SK-N-DZ (cell line): ENCODE measurements around the gene PKD2L2.
"Not testable (repeated sequence)": the region's sequence is repeated elsewhere in the genome, so short reads cannot be mapped to it uniquely, and the experiment has no call there.

Source experiments
- DNase-seq: peaks from one replicate; pipeline ENCODE4 v3.0.0-alpha.2; 2015; ENCODE audit warnings: low spot score

Gene PKD2L2

GRCh38 chr5:137954131-137954879 is 65.0 kb downstream of the PKD2L2 start:
- no peak for DNase-seq

GRCh38 chr5:137957948-137958347 is 68.7 kb downstream of the PKD2L2 start:
- no peak for DNase-seq

- no peak for DNase-seq
Measured at GRCh38 chr5:137959488-137959887, 70.2 kb downstream of the PKD2L2 start.

- no peak for DNase-seq
Measured at GRCh38 chr5:137960141-137960540, 70.9 kb downstream of the PKD2L2 start.

GRCh38 chr5:137960819-137961218 is 71.6 kb downstream of the PKD2L2 start:
- no peak for DNase-seq

- not testable (repeated sequence) for DNase-seq
Measured at GRCh38 chr5:137970384-137970783, 81.1 kb downstream of the PKD2L2 start.

- DNase-seq, result no peak
Measured at GRCh38 chr5:137975208-137975607, 86.0 kb downstream of the PKD2L2 start.

- DNase-seq, result no peak
Measured at GRCh38 chr5:137989419-137989818, 100.2 kb downstream of the PKD2L2 start.
